GM12878 (cell line): Measurements from ENCODE around the gene SPART. TPM values are rescaled to one million over a fixed set of nuclear protein-coding genes. Genes with fewer than 3 reads are reported as not detected.
"Not testable (repeated sequence)": the region's sequence is repeated elsewhere in the genome, so short reads cannot be mapped to it uniquely, and the experiment has no call there.

Experiments
- ATAC-seq: fragments of 200-7000 bp; cut with Tn5 transposase; 3 replicates; pipeline ENCODE4 v1.9.1; 2020; ENCODE audit warnings: mild to moderate bottlenecking, moderate library complexity
- BruUV-seq: library from RNA; stranded (reverse); fragments of 400-500 nt; replicated peaks from 2 replicates; lab custom pipeline; 2021; lab: Mats Ljungman, UMichigan
- CTCF ChIA-PET: fragments of 300-600 bp; sonication (Branson Sonifier 250); formaldehyde crosslinking; extraction: SDS; loops from one replicate; lab custom pipeline; 2021; ENCODE audit warnings: inconsistent platforms; lab: Yijun Ruan, JAX
- POLR2A ChIA-PET: fragments of 350-600 bp; formaldehyde crosslinking; extraction: SDS; loops from one replicate; lab custom pipeline; 2021; ENCODE audit warnings: inconsistent platforms; lab: Charles Lee
- RAD21 ChIA-PET: fragments of 300-600 bp; sonication (Branson Sonifier 250); formaldehyde crosslinking; loops from one replicate; lab custom pipeline; 2023; ENCODE audit warnings: antibody characterized with exemption; ENCODE audit not compliant: unreplicated experiment; lab: Charles Lee
- SMC1A ChIA-PET: fragments of 300-600 bp; sonication (Branson Sonifier 250); formaldehyde crosslinking; loops from one replicate; lab custom pipeline; 2023; ENCODE audit not compliant: unreplicated experiment, uncharacterized antibody; lab: Charles Lee
- DNase-seq: peaks from one replicate; pipeline ENCODE4 v3.0.0-alpha.2; 2011; ENCODE audit warnings: low read depth, low spot score
- FAIRE-seq: peaks from 3 replicates; lab custom pipeline; 2011; peaks lifted over from hg19 to GRCh38; lab: Jason Lieb, UNC
- H2AFZ ChIP-seq: 2 replicates; pipeline ENCODE4 v1.6.0; 2011; ENCODE audit warnings: low read depth, low read length, control low read depth; ENCODE audit not compliant: control insufficient read depth
- H3K27ac ChIP-seq: 2 replicates; pipeline ENCODE4 v1.5.1; 2011; ENCODE audit warnings: control low read depth; ENCODE audit not compliant: control insufficient read depth, insufficient read depth
- H3K27me3 ChIP-seq, 2 experiments: replicated peaks in 1 of 2; 2 replicates each; pipeline versions ENCODE4 v1.6.0 to v1.6.1; 2011; ENCODE audit warnings: low read length in 1 of 2; ENCODE audit not compliant: control insufficient read depth in 2 of 2, insufficient read depth in 2 of 2
- H3K36me3 ChIP-seq, 2 experiments: 2 replicates each; pipeline ENCODE4 v1.5.1; 2011; ENCODE audit warnings: low read length in 1 of 2; ENCODE audit not compliant: control insufficient read depth in 2 of 2, insufficient read depth in 2 of 2
- H3K4me1 ChIP-seq: 2 replicates; pipeline ENCODE4 v1.6.1; 2011; ENCODE audit warnings: mild to moderate bottlenecking, low read length, moderate library complexity, mixed read lengths; ENCODE audit not compliant: control insufficient read depth, insufficient read depth
- H3K4me2 ChIP-seq: 2 replicates; pipeline ENCODE4 v1.6.0; 2011; ENCODE audit warnings: control low read depth; ENCODE audit not compliant: control insufficient read depth, insufficient read depth
- H3K4me3 ChIP-seq: fragments of 200-600 bp; sonication (generic); 2 replicates; pipeline ENCODE4 v1.5.1; 2016
- H3K79me2 ChIP-seq: 2 replicates; pipeline ENCODE4 v1.6.0; 2011; ENCODE audit warnings: low read length; ENCODE audit not compliant: control insufficient read depth, insufficient read depth
- H3K9ac ChIP-seq: 2 replicates; pipeline ENCODE4 v1.8.0; 2011; ENCODE audit warnings: low read length, control low read depth, mixed read lengths; ENCODE audit not compliant: control insufficient read depth, insufficient read depth
- H3K9me3 ChIP-seq: replicated peaks from 3 replicates; pipeline ENCODE4 v1.5.1; 2011; ENCODE audit warnings: mild to moderate bottlenecking, low read length; ENCODE audit not compliant: control insufficient read depth, insufficient read depth
- H4K20me1 ChIP-seq: 2 replicates; pipeline ENCODE4 v1.6.0; 2011; ENCODE audit not compliant: control insufficient read depth, insufficient read depth
- HDAC2 ChIP-seq: fragments of 200-600 bp; sonication (generic); IDR thresholded peaks from 2 replicates; pipeline ENCODE4 v1.6.1; 2017
- MEF2B ChIP-seq: fragments of 450-650 bp; IDR thresholded peaks from 2 replicates; pipeline ENCODE4 v1.6.1; 2018; ENCODE audit warnings: mild to moderate bottlenecking, moderate library complexity; ENCODE audit not compliant: partially characterized antibody, poor library complexity, severe bottlenecking
- PAX8 ChIP-seq: fragments of 450-650 bp; IDR thresholded peaks from 2 replicates; pipeline ENCODE4 v1.6.1; 2017; ENCODE audit warnings: mild to moderate bottlenecking, moderate library complexity
- POLR2A ChIP-seq: IDR thresholded peaks from 2 replicates; pipeline ENCODE4 v1.6.1; 2011; ENCODE audit warnings: low read depth, mild to moderate bottlenecking, low read length
- SP1 ChIP-seq: IDR thresholded peaks from one replicate; pipeline ENCODE4 v1.6.1; 2011; ENCODE audit warnings: low read depth, low read length
- SREBF1 ChIP-seq: IDR thresholded peaks from 2 replicates; pipeline ENCODE4 v1.6.1; 2012; ENCODE audit warnings: mild to moderate bottlenecking, low read length
- STAT3 ChIP-seq: IDR thresholded peaks from 2 replicates; pipeline ENCODE4 v1.6.1; 2011; ENCODE audit warnings: low read depth, low read length, improper control_type of control experiment
- WRNIP1 ChIP-seq: IDR thresholded peaks from 2 replicates; pipeline ENCODE4 v1.6.1; 2011; ENCODE audit warnings: low read depth, low read length, improper control_type of control experiment, borderline replicate concordance
- ZNF622 ChIP-seq: fragments of 450-650 bp; IDR thresholded peaks from 2 replicates; pipeline ENCODE4 v1.6.1; 2017; ENCODE audit warnings: mild to moderate bottlenecking, inconsistent platforms
- in situ Hi-C: fragments of 300-500 bp; cut with MboI; formaldehyde crosslinking; loops from 9 replicates; pipeline ENCODE4 v1.14.3; 2018; ENCODE audit warnings: mixed read lengths
- intact Hi-C: fragments of 100-400 bp; cut with micrococcal nuclease; formaldehyde crosslinking; loops from one replicate; pipeline ENCODE4 v1.14.2; 2022; ENCODE audit not compliant: unreplicated experiment
- polyA plus RNA-seq, 11 experiments: library from polyadenylated mRNA; depleted of rRNA in 4 of 11; unstranded in 6 of 11; stranded (reverse) in 5 of 11; fragments of >200 nt; fragmentation: Nextera tagmentation in 4 of 11; fragmentation: Illumina TruSeq in 1 of 11; extraction: Ambion mirVana in 4 of 11; extraction: Trizol in 1 of 11; gene quantifications; 1 replicate in 1 of 11; 2 replicates in 10 of 11; pipeline versions ENCODE4 v1.2.1 to v1.2.3, GENCODE V29; 2011 to 2016; ENCODE audit warnings: inconsistent platforms in 2 of 11, missing spikeins in 2 of 11, low read depth in 1 of 11
- total RNA-seq, 4 experiments: library from RNA; depleted of rRNA in 3 of 4; stranded (reverse); fragments of >200 nt in 3 of 4; fragmentation: Illumina TruSeq in 1 of 4; extraction: Trizol in 1 of 4; gene quantifications; 2 replicates each; pipeline versions ENCODE4 v1.2.1 to v1.2.3, GENCODE V29; 2013 to 2021

The SPART gene
- total and polyA plus RNA-seq, 10 of the 15 experiments (the other 5 are each of a cell fraction or from before 2014, with no cell fraction given), result 17.6 to 74.6 (median 42.1) TPM

DNA sequence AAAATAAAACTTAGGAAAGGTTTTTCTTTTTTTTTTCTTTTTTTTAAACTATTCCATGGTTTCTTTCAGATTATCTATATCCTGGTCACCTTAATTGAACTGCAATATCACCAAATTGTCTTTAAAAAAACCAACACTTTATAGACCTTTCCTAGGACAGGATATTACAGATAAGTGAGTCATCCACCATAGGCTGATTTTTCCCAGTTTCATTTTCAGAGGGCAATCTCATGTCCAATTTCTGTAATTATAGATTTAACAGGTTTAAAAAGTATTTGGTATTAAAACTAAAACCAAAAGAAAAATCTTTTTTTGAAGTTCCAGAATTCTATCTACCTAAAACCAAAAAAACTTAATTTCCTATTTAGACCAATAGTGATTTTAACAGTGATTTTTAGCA, 13.2 kb downstream of the SPART start:
- H3K4me3 ChIP-seq, result no peak overlapping the region

DNA sequence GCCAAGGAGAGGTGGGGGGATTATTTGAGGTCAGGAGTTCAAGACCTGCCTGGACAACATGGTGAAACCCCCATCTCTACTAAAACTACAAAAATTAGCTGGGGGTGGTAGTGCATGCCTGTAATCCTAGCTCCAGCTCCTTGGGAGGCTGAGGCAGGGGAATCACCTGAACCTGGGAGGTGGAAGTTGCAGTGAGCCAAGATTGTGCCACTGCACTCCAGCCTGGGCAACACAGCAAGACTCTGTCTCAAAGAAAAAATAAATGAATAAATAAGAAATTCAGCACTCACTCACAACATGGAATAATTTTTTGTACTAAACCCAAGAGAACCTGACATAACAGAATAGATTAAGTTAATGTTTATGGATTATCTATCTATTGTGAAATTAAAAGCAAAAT, 13.9 kb downstream of the SPART start:
- H3K4me1 ChIP-seq, H3K27me3 ChIP-seq, H3K9ac ChIP-seq, H2AFZ ChIP-seq, FAIRE-seq, H3K4me2 ChIP-seq, H3K36me3 ChIP-seq, H3K79me2 ChIP-seq, BruUV-seq, H4K20me1 ChIP-seq, H3K4me3 ChIP-seq, DNase-seq, H3K9me3 ChIP-seq, ATAC-seq, H3K27ac ChIP-seq, in situ Hi-C loops: not testable (repeated sequence)
- CTCF ChIA-PET, result interaction anchor here (0.8 to 2.0 kb wide), 6 partner anchors 9 to 64 kb away, joined by 3 to 7 read pairs (median 5); no protein-coding TSS in a partner anchor
- POLR2A ChIA-PET, result interaction anchor here (0.6 to 1.1 kb wide), 2 partner anchors 9 to 82 kb away, joined by 3 read pairs; no protein-coding TSS in a partner anchor
- RAD21 ChIA-PET, result interaction anchor here (1.5 to 2.7 kb wide), 3 partner anchors 11 to 27 kb away, joined by 4 to 13 read pairs (median 5); partner anchors contain the start of gene SPART
- SMC1A ChIA-PET, result interaction anchor here (1.0 to 4.9 kb wide), 3 partner anchors 12 to 650 kb away, joined by 3 to 21 read pairs (median 3); no protein-coding TSS in a partner anchor
- intact Hi-C loops, result loop anchor here (5.0 kb wide), 1 partner anchor 725 kb away; the partner anchor contains the start of gene SUPT20H

More for the DNA sequence above, 13.2 kb downstream of the SPART start:
- ChIA-PET POLR2A (interaction anchor here (0.6 to 1.1 kb wide), 2 partner anchors 8 to 11 kb away, joined by 3 to 6 read pairs; no protein-coding TSS in a partner anchor), RAD21 (interaction anchor here (1.5 to 2.7 kb wide), 3 partner anchors 10 to 26 kb away, joined by 4 to 13 read pairs (median 5); partner anchors contain the start of gene SPART), SMC1A (interaction anchor here (4.9 kb wide), 1 partner anchor 11 kb away, joined by 21 read pairs; no protein-coding TSS in a partner anchor), CTCF (interaction anchor here (2.0 kb wide), 1 partner anchor 10 kb away, joined by 4 read pairs; no protein-coding TSS in a partner anchor)
- H3K9ac ChIP-seq, result no peak overlapping the region
- no peak for ATAC-seq
- H3K27me3 ChIP-seq, result no peaks in the 10 kb centered on the region
- H3K79me2 ChIP-seq, result no peaks in the 10 kb centered on the region
- H3K4me2 ChIP-seq, result no peak overlapping the region
- in situ Hi-C loops (no loop called here), intact Hi-C loops (loop anchor here (5.0 kb wide), 1 partner anchor 724 kb away; the partner anchor contains the start of gene SUPT20H)
- H2AFZ ChIP-seq, result no peak overlapping the region
- no peaks in the 10 kb centered on the region; a peak in 1 of 4 replicates for H3K36me3 ChIP-seq
- no peak for TF ChIP-seq WRNIP1
- TF ChIP-seq SREBF1, result no peak
- no peak for TF ChIP-seq POLR2A
- TF ChIP-seq PAX8, result no peak
- no peak for TF ChIP-seq MEF2B
- TF ChIP-seq STAT3, result no peak
- TF ChIP-seq ZNF622, result no peak
- no peak for TF ChIP-seq SP1
- TF ChIP-seq HDAC2, result no peak
- H3K9me3 ChIP-seq, result no peaks in the 10 kb centered on the region
- no peaks in the 10 kb centered on the region for H4K20me1 ChIP-seq
- no peak overlapping the region for H3K27ac ChIP-seq
- H3K4me1 ChIP-seq, result no peaks in the 10 kb centered on the region
- no peak for DNase-seq
- FAIRE-seq, result no peak
- no TSS peak for BruUV-seq
